Measurements from ENCODE around the gene UBALD2.

DNA sequence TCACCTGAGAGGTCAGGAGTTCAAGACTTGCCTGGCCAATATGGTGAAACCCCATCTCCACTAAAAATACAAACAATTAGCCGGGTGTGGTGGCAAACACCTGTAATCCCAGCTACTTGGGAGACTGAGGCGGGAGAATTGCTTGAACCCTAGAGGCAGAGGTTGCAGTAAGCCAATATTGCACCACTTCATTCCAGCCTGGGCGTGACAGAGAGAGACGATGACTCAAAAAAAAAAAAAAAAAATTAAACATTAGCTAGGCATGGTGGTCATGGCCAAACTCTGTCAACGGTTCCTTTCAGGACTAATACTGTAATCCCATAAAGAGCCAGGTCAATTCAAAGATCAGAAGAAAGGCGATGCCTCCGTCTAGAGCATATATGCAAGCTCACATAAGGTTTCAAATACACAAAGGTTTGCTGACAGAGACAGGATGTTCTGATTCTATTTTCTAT lies 27.3 kb upstream of the UBALD2 start:
- TF ChIP-seq SP1 (IDR thresholded peaks at IDR 0.05), result no peak
- no peak for TF ChIP-seq SP1 (CRISPR knock-in tag; IDR thresholded peaks at IDR 0.05)
- peak; percentile 64; the same call in 1 of the 2 replicates for TF ChIP-seq CREB1 (IDR thresholded peaks at IDR 0.05)
- TF ChIP-seq CREB1 (CRISPR knock-in tag; IDR thresholded peaks at IDR 0.05), result peak; percentile 76
- TF ChIP-seq FLYWCH1 (CRISPR knock-in tag; IDR thresholded peaks at IDR 0.05), result no peak
- TF ChIP-seq GABPA (IDR thresholded peaks at IDR 0.05; ENCODE audit: low read depth, low read length), result no peak
- no peak; the same call in 1 of the 2 replicates for TF ChIP-seq GABPA (CRISPR knock-in tag; IDR thresholded peaks at IDR 0.05; ENCODE audit: low read depth)
- TF ChIP-seq, protein P1, sequence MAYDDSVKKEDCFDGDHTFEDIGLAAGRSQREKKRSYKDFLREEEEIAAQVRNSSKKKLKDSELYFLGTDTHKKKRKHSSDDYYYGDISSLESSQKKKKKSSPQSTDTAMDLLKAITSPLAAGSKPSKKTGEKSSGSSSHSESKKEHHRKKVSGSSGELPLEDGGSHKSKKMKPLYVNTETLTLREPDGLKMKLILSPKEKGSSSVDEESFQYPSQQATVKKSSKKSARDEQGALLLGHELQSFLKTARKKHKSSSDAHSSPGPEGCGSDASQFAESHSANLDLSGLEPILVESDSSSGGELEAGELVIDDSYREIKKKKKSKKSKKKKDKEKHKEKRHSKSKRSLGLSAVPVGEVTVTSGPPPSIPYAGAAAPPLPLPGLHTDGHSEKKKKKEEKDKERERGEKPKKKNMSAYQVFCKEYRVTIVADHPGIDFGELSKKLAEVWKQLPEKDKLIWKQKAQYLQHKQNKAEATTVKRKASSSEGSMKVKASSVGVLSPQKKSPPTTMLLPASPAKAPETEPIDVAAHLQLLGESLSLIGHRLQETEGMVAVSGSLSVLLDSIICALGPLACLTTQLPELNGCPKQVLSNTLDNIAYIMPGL (CRISPR knock-in tag; IDR thresholded peaks at IDR 0.05; ENCODE audit: borderline replicate concordance in 1 of 2, low read depth in 1 of 2), result no peak
- TF ChIP-seq NONO (IDR thresholded peaks at IDR 0.05), result no peak
- TF ChIP-seq NONO (CRISPR knock-in tag; conservative IDR thresholded peaks at IDR 0.05), result no peak
- no peak for TF ChIP-seq RARG (CRISPR knock-in tag; IDR thresholded peaks at IDR 0.05; ENCODE audit: low read depth)
- TF ChIP-seq, protein P2, sequence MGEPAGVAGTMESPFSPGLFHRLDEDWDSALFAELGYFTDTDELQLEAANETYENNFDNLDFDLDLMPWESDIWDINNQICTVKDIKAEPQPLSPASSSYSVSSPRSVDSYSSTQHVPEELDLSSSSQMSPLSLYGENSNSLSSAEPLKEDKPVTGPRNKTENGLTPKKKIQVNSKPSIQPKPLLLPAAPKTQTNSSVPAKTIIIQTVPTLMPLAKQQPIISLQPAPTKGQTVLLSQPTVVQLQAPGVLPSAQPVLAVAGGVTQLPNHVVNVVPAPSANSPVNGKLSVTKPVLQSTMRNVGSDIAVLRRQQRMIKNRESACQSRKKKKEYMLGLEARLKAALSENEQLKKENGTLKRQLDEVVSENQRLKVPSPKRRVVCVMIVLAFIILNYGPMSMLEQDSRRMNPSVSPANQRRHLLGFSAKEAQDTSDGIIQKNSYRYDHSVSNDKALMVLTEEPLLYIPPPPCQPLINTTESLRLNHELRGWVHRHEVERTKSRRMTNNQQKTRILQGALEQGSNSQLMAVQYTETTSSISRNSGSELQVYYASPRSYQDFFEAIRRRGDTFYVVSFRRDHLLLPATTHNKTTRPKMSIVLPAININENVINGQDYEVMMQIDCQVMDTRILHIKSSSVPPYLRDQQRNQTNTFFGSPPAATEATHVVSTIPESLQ (CRISPR knock-in tag; conservative IDR thresholded peaks at IDR 0.05), result no peak
- TF ChIP-seq, protein P3, sequence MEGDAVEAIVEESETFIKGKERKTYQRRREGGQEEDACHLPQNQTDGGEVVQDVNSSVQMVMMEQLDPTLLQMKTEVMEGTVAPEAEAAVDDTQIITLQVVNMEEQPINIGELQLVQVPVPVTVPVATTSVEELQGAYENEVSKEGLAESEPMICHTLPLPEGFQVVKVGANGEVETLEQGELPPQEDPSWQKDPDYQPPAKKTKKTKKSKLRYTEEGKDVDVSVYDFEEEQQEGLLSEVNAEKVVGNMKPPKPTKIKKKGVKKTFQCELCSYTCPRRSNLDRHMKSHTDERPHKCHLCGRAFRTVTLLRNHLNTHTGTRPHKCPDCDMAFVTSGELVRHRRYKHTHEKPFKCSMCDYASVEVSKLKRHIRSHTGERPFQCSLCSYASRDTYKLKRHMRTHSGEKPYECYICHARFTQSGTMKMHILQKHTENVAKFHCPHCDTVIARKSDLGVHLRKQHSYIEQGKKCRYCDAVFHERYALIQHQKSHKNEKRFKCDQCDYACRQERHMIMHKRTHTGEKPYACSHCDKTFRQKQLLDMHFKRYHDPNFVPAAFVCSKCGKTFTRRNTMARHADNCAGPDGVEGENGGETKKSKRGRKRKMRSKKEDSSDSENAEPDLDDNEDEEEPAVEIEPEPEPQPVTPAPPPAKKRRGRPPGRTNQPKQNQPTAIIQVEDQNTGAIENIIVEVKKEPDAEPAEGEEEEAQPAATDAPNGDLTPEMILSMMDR (CRISPR knock-in tag; IDR thresholded peaks at IDR 0.05), result 0 out of 2 replicates have a peak, but pooled peaks have one; percentile 3
- no peak for TF ChIP-seq ZNF569 (CRISPR knock-in tag; IDR thresholded peaks at IDR 0.05; ENCODE audit: borderline replicate concordance)
- no peak for TF ChIP-seq BRCA1 (CRISPR knock-in tag; IDR thresholded peaks at IDR 0.05)
- 0 out of 2 replicates have a peak, but pooled peaks have one; percentile 29 for TF ChIP-seq MEF2D (CRISPR knock-in tag; IDR thresholded peaks at IDR 0.05)

Measured in HepG2 (cell line).